ENCODE results near the gene PROKR1.
"Not testable (repeated sequence)": the region's sequence is repeated elsewhere in the genome, so short reads cannot be mapped to it uniquely, and the experiment has no call there.

DNA sequence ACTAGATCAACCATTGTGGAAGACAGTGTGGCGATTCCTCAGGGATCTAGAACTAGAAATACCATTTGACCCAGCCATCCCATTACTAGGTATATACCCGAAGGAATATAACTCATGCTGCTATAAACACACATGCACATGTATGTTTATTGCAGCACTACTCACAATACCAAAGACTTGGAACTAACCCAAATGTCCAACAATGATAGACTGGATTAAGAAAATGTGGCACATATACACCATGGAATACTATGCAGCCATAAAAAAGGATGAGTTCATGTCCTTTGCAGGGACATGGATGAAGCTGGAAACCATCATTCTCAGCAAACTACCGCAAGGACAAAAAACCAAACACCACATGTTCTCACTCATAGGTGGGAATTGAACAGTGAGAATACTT lies 42.9 kb upstream of the PROKR1 start:
- TF ChIP-seq SMC3 (conservative IDR thresholded peaks at IDR 0.05; ENCODE audit: poor library complexity), result not testable (repeated sequence)
- TF ChIP-seq, protein P1, sequence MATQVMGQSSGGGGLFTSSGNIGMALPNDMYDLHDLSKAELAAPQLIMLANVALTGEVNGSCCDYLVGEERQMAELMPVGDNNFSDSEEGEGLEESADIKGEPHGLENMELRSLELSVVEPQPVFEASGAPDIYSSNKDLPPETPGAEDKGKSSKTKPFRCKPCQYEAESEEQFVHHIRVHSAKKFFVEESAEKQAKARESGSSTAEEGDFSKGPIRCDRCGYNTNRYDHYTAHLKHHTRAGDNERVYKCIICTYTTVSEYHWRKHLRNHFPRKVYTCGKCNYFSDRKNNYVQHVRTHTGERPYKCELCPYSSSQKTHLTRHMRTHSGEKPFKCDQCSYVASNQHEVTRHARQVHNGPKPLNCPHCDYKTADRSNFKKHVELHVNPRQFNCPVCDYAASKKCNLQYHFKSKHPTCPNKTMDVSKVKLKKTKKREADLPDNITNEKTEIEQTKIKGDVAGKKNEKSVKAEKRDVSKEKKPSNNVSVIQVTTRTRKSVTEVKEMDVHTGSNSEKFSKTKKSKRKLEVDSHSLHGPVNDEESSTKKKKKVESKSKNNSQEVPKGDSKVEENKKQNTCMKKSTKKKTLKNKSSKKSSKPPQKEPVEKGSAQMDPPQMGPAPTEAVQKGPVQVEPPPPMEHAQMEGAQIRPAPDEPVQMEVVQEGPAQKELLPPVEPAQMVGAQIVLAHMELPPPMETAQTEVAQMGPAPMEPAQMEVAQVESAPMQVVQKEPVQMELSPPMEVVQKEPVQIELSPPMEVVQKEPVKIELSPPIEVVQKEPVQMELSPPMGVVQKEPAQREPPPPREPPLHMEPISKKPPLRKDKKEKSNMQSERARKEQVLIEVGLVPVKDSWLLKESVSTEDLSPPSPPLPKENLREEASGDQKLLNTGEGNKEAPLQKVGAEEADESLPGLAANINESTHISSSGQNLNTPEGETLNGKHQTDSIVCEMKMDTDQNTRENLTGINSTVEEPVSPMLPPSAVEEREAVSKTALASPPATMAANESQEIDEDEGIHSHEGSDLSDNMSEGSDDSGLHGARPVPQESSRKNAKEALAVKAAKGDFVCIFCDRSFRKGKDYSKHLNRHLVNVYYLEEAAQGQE (IDR thresholded peaks at IDR 0.05; ENCODE audit: borderline replicate concordance), result not testable (repeated sequence)

All from neural cell (in vitro differentiated cells).